NB4 (cell line): ENCODE measurements around the gene PLA2G4A.

Source experiments
- CTCF ChIP-seq: IDR thresholded peaks from one replicate; pipeline ENCODE4 v1.5.1; 2012; ENCODE audit warnings: low read depth, low read length
- MYC ChIP-seq: IDR thresholded peaks from 2 replicates; pipeline ENCODE4 v1.6.1; 2011; ENCODE audit warnings: low read depth, low read length
- POLR2A ChIP-seq: IDR thresholded peaks from 2 replicates; pipeline ENCODE4 v1.6.1; 2011; ENCODE audit warnings: mild to moderate bottlenecking; ENCODE audit not compliant: insufficient read length; ENCODE audit errors: extremely low read depth
- TF ChIP-seq, protein P1 (sequence below): IDR thresholded peaks from 2 replicates; pipeline ENCODE4 v1.6.1; 2011; ENCODE audit warnings: low read depth, low read length

DNA sequence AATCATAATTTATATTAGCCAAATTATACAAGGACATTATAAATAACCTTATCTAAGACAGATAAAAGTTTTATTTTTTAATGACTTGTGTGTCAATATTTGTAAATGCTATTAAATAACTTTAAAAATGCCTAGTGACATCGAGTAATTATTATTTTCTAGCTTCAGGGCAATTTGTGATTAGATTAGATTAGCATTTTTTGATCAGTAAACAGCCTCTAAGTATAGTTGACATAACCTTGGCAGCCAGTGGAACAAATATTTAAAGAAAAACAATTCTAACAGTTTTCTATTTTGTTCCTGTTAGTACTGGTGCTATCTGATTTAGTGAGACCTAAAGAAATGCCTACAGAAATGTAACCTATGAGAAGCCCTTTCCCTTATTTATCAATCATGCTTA is 169.1 kb downstream of the PLA2G4A start:
- no peak for TF ChIP-seq CTCF
- no peak for TF ChIP-seq MYC
- no peak for TF ChIP-seq POLR2A
- TF ChIP-seq, protein P1, sequence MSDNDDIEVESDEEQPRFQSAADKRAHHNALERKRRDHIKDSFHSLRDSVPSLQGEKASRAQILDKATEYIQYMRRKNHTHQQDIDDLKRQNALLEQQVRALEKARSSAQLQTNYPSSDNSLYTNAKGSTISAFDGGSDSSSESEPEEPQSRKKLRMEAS = no peak
